Aorta (tissue), 5 donors: ENCODE results near the gene UBD. TPM values are rescaled to one million over a fixed set of nuclear protein-coding genes. Genes with fewer than 3 reads are reported as not detected.

Experiments
- ATAC-seq: fragments of 200-7000 bp; cut with Tn5 transposase; one replicate; pipeline ENCODE4 v1.9.1; 2022; ENCODE audit warnings: moderate library complexity; ENCODE audit not compliant: low FRiP score
- DNase-seq, 2 donors: peaks; one replicate each; pipeline ENCODE4 v3.0.0-alpha.2; 2020
- H3K27ac ChIP-seq, 2 donors: one replicate each; pipeline ENCODE4 v1.5.1; 2013; ENCODE audit warnings: low read length in 2 of 2, mild to moderate bottlenecking in 2 of 2, moderate library complexity in 2 of 2, control low read depth in 1 of 2, inconsistent platforms in 1 of 2, low read depth in 1 of 2
- H3K27me3 ChIP-seq, 2 donors: one replicate each; pipeline ENCODE4 v1.6.1; 2013; ENCODE audit warnings: control low read depth in 1 of 2, low read length in 1 of 2, mild to moderate bottlenecking in 1 of 2, moderate library complexity in 1 of 2; ENCODE audit not compliant: insufficient read depth in 2 of 2, control insufficient read depth in 1 of 2
- H3K36me3 ChIP-seq, 2 donors: one replicate each; pipeline ENCODE4 v1.6.1; 2013; ENCODE audit warnings: control low read depth in 1 of 2, low read length in 1 of 2, mild to moderate bottlenecking in 1 of 2; ENCODE audit not compliant: insufficient read depth in 2 of 2, control insufficient read depth in 1 of 2
- H3K4me1 ChIP-seq, 2 donors: one replicate each; pipeline ENCODE4 v1.6.1; 2013; ENCODE audit warnings: low read length in 2 of 2, control low read depth in 1 of 2, mild to moderate bottlenecking in 1 of 2, moderate library complexity in 1 of 2; ENCODE audit not compliant: insufficient read depth in 2 of 2, control insufficient read depth in 1 of 2
- H3K4me3 ChIP-seq, 2 donors: one replicate each; pipeline ENCODE4 v1.5.1; 2013; ENCODE audit warnings: low read length in 2 of 2, control low read depth in 1 of 2, mild to moderate bottlenecking in 1 of 2
- H3K9me3 ChIP-seq: one replicate; pipeline ENCODE4 v1.6.1; 2013; ENCODE audit warnings: mild to moderate bottlenecking, low read length; ENCODE audit not compliant: control insufficient read depth
- WGBS, 2 donors: extraction: QIAGEN DNeasy Blood & Tissue Kit; methylation state at CpG; one replicate each; pipeline ENCODE4 v1.1.7; 2013; 5-methylcytosine and 5-hydroxymethylcytosine counted together
- intact Hi-C, 2 donors: fragments of 100-400 bp; cut with DNase I; formaldehyde crosslinking; loops; one replicate each; pipeline versions ENCODE4 v1.14.2 to v1.15.0; 2022
- polyA plus RNA-seq, 2 donors: library from polyadenylated mRNA; stranded (reverse); fragments of 200-250 nt; gene quantifications; one replicate each; pipeline ENCODE4 v1.2.3, GENCODE V29; 2013
- total RNA-seq, 2 donors: library from RNA; stranded (reverse); fragmentation: NEBNext Ultra II Directional; extraction: Animal tissue kit (Norgen Biotek cat#: 25700); gene quantifications; one replicate each; pipeline ENCODE4 v1.2.1, GENCODE V29; 2021
- donor health status: healthy with polysubstance abuse.
- donor health status: Bipolar disorder and iron deficiency.
- donor health status: DM: no; HTN: no; CAD: no.
- donor health status: DM: no; HTN: no; CAD: no.
- donor health status: DM: yes; HTN: yes; CAD: no.

UBD gene
- total and polyA plus RNA-seq, 4 donors: 0.32 to 4.4 (median 2.2) TPM

DNA sequence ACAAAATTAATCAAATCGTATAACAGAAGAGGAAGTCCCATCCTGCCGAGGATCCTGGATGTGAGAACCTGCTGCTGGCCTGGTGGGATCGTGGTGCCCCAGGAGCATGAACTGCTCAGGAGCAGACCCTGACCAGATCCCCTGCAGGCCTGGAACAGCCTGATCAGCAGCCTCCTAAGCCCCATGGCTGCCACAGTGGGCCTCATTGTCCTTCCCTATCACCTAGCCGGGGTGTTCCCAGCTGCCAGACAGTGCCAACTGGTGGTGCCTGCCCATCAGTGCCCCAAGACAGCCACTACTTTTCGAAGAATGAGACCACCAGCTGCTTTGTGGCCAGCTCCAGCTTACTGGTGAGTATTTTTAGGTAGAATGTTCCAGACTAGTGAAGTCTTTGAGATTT lies 52.2 kb downstream of the UBD start:
- Histone ChIP-seq H3K27me3 (peaks cover 0 to 1% of the 10 kb centered on the region in 2 donors), H3K9me3 (no peaks in the 10 kb centered on the region), H3K4me1 (no peaks in the 10 kb centered on the region), H3K36me3 (no peaks in the 10 kb centered on the region), H3K27ac (no peak overlapping the region), H3K4me3 (no peak overlapping the region)
- intact Hi-C loops: no loop called here
- DNase-seq: no peak
- 80 to 81% methylated on average over 5 of the region's 5 CpGs for WGBS, 2 donors
- ATAC-seq: no peak

DNA sequence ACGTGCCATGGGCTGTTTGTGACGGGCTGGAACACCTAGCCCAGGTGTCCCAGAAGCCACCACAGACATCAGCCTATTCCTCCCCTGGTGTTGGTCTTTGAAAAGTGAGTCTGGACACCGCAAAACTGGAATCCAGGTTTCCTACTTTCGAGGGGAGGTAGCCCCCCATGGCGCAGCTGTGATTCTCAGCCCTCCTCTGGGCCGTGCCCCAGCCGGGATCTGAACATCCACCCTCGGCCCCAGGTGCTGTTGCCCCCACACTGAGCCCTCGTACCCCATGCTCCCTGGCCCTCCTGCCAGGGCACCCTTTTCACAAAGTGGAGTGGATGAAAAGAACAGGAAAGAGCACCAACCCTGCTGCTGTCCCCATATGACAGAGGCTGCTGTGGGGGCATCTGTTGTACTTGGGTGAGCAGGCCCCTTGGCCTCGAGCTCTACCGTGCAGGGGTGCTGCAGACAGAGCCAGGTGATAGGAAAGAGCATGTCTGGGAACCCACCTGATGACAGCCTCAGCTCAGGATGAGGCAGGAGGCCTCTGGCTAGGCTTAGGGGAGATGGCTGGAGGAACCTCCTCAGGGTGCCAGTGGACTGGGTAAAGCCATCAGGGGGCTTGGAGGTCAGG lies 53.0 kb downstream of the UBD start:
- no peaks in the 10 kb centered on the region for H3K36me3 ChIP-seq
- H3K4me3 ChIP-seq: no peak overlapping the region
- WGBS, 2 donors: 71 to 77% methylated on average over 11 of the region's 11 CpGs
- intact Hi-C loops: no loop called here
- no peak overlapping the region for H3K27ac ChIP-seq
- no peak for DNase-seq
- no peaks in the 10 kb centered on the region for H3K4me1 ChIP-seq
- H3K27me3 ChIP-seq: peaks cover 0 to 2% of the 10 kb centered on the region in 2 donors
- H3K9me3 ChIP-seq: no peaks in the 10 kb centered on the region
- ATAC-seq: no peak

DNA sequence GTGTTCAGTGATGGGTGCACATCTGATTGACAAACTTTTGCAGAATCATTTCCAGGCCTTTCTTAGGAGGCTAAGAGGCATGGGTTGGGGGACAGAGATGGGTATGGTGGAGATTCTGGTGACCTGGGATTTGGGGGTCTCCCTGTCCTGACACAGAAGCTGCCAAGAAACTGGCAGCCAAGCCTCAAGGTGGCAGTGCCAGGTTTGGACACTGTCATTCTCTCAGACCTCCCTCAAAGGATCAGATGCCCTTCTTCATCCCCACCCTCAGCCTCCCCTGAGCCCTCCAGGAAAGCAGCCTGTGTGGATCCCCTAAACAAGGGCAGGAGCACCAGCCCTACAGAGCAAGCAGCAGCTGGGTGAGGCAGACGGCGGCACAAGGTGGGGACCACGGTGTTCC lies 53.7 kb downstream of the UBD start:
- Histone ChIP-seq H3K36me3 (no peaks in the 10 kb centered on the region), H3K27me3 (peaks cover 0 to 2% of the 10 kb centered on the region in 2 donors), H3K27ac (no peak overlapping the region), H3K4me1 (no peaks in the 10 kb centered on the region), H3K4me3 (no peak overlapping the region), H3K9me3 (no peaks in the 10 kb centered on the region)
- intact Hi-C loops: no loop called here
- DNase-seq: no peak
- ATAC-seq: no peak
- 79 to 88% methylated on average over 3 of the region's 3 CpGs for WGBS, 2 donors

Other genes starting within 250 kb of the UBD start
- not detected for gene OR5V1, start 190.9 kb downstream of the UBD start, total RNA-seq
- gene OR5V1, start 190.9 kb downstream of the UBD start, polyA plus RNA-seq: not detected
- gene OR12D3, start 184.4 kb downstream of the UBD start, total RNA-seq: not detected
- not detected for gene OR12D3, start 184.4 kb downstream of the UBD start, polyA plus RNA-seq
- gene OR12D2, start 164.1 kb downstream of the UBD start, total RNA-seq: not detected
- gene OR12D2, start 164.1 kb downstream of the UBD start, polyA plus RNA-seq: not detected
- gene OR12D1, start 144.8 kb downstream of the UBD start, total RNA-seq: not detected
- not detected for gene OR12D1, start 144.8 kb downstream of the UBD start, polyA plus RNA-seq
- not detected for gene OR10C1, start 120.4 kb downstream of the UBD start, total RNA-seq
- gene OR10C1, start 120.4 kb downstream of the UBD start, polyA plus RNA-seq: not detected
- gene OR11A1, start 102.7 kb downstream of the UBD start, total RNA-seq: not detected
- not detected for gene OR11A1, start 102.7 kb downstream of the UBD start, polyA plus RNA-seq
- gene OR2H1, start 102.6 kb downstream of the UBD start, total RNA-seq: not detected
- not detected for gene OR2H1, start 102.6 kb downstream of the UBD start, polyA plus RNA-seq
- gene MAS1L, start 71.8 kb downstream of the UBD start, total RNA-seq: under 1 TPM in 1 of 2 donors, not detected in 1; 0.60 TPM
- not detected for gene MAS1L, start 71.8 kb downstream of the UBD start, polyA plus RNA-seq
- not detected for gene OR2H2, start 25.4 kb upstream of the UBD start, total RNA-seq
- gene OR2H2, start 25.4 kb upstream of the UBD start, polyA plus RNA-seq: not detected
- 100 to 1,000 TPM in 1 of 2 donors, 10 to 100 TPM in 1; 91.6 to 126 TPM for gene GABBR1, start 73.5 kb upstream of the UBD start, total RNA-seq
- 100 to 1,000 TPM in 1 of 2 donors, 10 to 100 TPM in 1; 13.6 to 103 TPM for gene GABBR1, start 73.5 kb upstream of the UBD start, polyA plus RNA-seq
- gene MOG, start 97.4 kb upstream of the UBD start, total RNA-seq: not detected
- 1 to 10 TPM in 1 of 2 donors, not detected in 1; 1.5 TPM for gene MOG, start 97.4 kb upstream of the UBD start, polyA plus RNA-seq
- under 1 TPM in 1 of 2 donors, not detected in 1; 0.49 TPM for gene ZFP57, start 121.4 kb upstream of the UBD start, total RNA-seq
- 1 to 10 TPM in 1 of 2 donors, not detected in 1; 7.1 TPM for gene ZFP57, start 121.4 kb upstream of the UBD start, polyA plus RNA-seq
- 100 to 1,000 TPM in 1 of 2 donors, 10 to 100 TPM in 1; 90.5 to 124 TPM for gene HLA-F, start 163.7 kb upstream of the UBD start, total RNA-seq
- gene HLA-F, start 163.7 kb upstream of the UBD start, polyA plus RNA-seq: 100 to 1,000 TPM in 1 of 2 donors, 10 to 100 TPM in 1; 34.2 to 153 TPM